ENCODE measurements around the gene TREM1.
"Not testable (repeated sequence)": the region's sequence is repeated elsewhere in the genome, so short reads cannot be mapped to it uniquely, and the experiment has no call there.

TREM1 gene

GRCh38 chr6:41257369-41258195, 28.9 kb downstream of the TREM1 start:
- peak; percentile 85 for DNase-seq

GRCh38 chr6:41256383-41256782, 30.1 kb downstream of the TREM1 start:
- no peak for DNase-seq

GRCh38 chr6:41255638-41256246, 30.7 kb downstream of the TREM1 start:
- no peak for DNase-seq

- no peak for DNase-seq
These were observed 31.4 kb downstream of the TREM1 start for GRCh38 chr6:41255110-41255509.

- DNase-seq = no peak
These were observed 33.9 kb downstream of the TREM1 start for GRCh38 chr6:41252401-41253169.

- DNase-seq = no peak
These were observed 38.4 kb downstream of the TREM1 start for GRCh38 chr6:41247882-41248705.

GRCh38 chr6:41247288-41247865, 39.1 kb downstream of the TREM1 start:
- DNase-seq = no peak

- not testable (repeated sequence) for DNase-seq
These were observed 40.0 kb downstream of the TREM1 start for GRCh38 chr6:41246529-41246928.

- DNase-seq = no peak
These were observed 46.9 kb downstream of the TREM1 start for GRCh38 chr6:41239467-41240159.

- DNase-seq = no peak
These were observed 49.4 kb downstream of the TREM1 start for GRCh38 chr6:41237128-41237527.

- no peak for DNase-seq
These were observed 50.2 kb downstream of the TREM1 start for GRCh38 chr6:41236276-41236675.

- DNase-seq = no peak
These were observed 53.8 kb downstream of the TREM1 start for GRCh38 chr6:41232667-41233066.

GRCh38 chr6:41231246-41231645, 55.2 kb downstream of the TREM1 start:
- no peak for DNase-seq

GRCh38 chr6:41229721-41230120, 56.8 kb downstream of the TREM1 start:
- no peak for DNase-seq

- no peak for DNase-seq
These were observed 57.9 kb downstream of the TREM1 start for GRCh38 chr6:41228616-41229015.

GRCh38 chr6:41228096-41228495, 58.4 kb downstream of the TREM1 start, which contains the start of gene TREML4:
TREML4 (plus strand) TSS chr6:41228349; CDS start chr6:41228428, 79 bp downstream.
- DNase-seq = no peak

GRCh38 chr6:41226752-41227151, 59.7 kb downstream of the TREM1 start:
- peak; percentile 73 for DNase-seq

- DNase-seq = no peak
These were observed 61.7 kb downstream of the TREM1 start for GRCh38 chr6:41224800-41225199.

All from NCI-H510A treated with DMSO at 0.1 percent for 48 hours (cell line).